ENCODE data around the gene TRIM16.
"Not testable (repeated sequence)": the region's sequence is repeated elsewhere in the genome, so short reads cannot be mapped to it uniquely, and the experiment has no call there.

Gene TRIM16

GRCh38 chr17:15675991-15676390 is 8.1 kb downstream of the TRIM16 start:
- H3K9me2 ChIP-seq (replicated peaks; ENCODE audit: low read depth, low read length); H3K4me3 ChIP-seq (ENCODE audit: low read length, poor library complexity, severe bottlenecking); H3K4me1 ChIP-seq (ENCODE audit: insufficient read depth, low read length, poor library complexity, severe bottlenecking); H3K27me3 ChIP-seq (ENCODE audit: insufficient read depth, low read length, poor library complexity, severe bottlenecking); H3K36me3 ChIP-seq (ENCODE audit: insufficient read depth, low read length); H3K9ac ChIP-seq (ENCODE audit: low read depth, low read length, poor library complexity, severe bottlenecking); H3K79me2 ChIP-seq (ENCODE audit: insufficient read depth, low read length); H3K4me2 ChIP-seq (ENCODE audit: low read depth, low read length, poor library complexity, severe bottlenecking); H2AFZ ChIP-seq (ENCODE audit: low read length); H3K9me3 ChIP-seq (ENCODE audit: insufficient read depth, low read depth, low read length); H4K20me1 ChIP-seq (ENCODE audit: insufficient read depth, low read length, poor library complexity, severe bottlenecking); H3F3A ChIP-seq (ENCODE audit: low read depth): not testable (repeated sequence)

GRCh38 chr17:15674640-15675039 is 9.5 kb downstream of the TRIM16 start:
- H3K9me3 ChIP-seq (ENCODE audit: insufficient read depth, low read depth, low read length); H3K4me1 ChIP-seq (ENCODE audit: insufficient read depth, low read length, poor library complexity, severe bottlenecking); H4K20me1 ChIP-seq (ENCODE audit: insufficient read depth, low read length, poor library complexity, severe bottlenecking); H3K79me2 ChIP-seq (ENCODE audit: insufficient read depth, low read length); H3K4me2 ChIP-seq (ENCODE audit: low read depth, low read length, poor library complexity, severe bottlenecking); H3K9ac ChIP-seq (ENCODE audit: low read depth, low read length, poor library complexity, severe bottlenecking); H3K9me2 ChIP-seq (replicated peaks; ENCODE audit: low read depth, low read length); H3F3A ChIP-seq (ENCODE audit: low read depth); H2AFZ ChIP-seq (ENCODE audit: low read length); H3K27me3 ChIP-seq (ENCODE audit: insufficient read depth, low read length, poor library complexity, severe bottlenecking); H3K4me3 ChIP-seq (ENCODE audit: low read length, poor library complexity, severe bottlenecking); H3K36me3 ChIP-seq (ENCODE audit: insufficient read depth, low read length): not testable (repeated sequence)

GRCh38 chr17:15669526-15669925 is 14.6 kb downstream of the TRIM16 start:
- H3F3A ChIP-seq (ENCODE audit: low read depth); H3K4me1 ChIP-seq (ENCODE audit: insufficient read depth, low read length, poor library complexity, severe bottlenecking); H3K27me3 ChIP-seq (ENCODE audit: insufficient read depth, low read length, poor library complexity, severe bottlenecking); H4K20me1 ChIP-seq (ENCODE audit: insufficient read depth, low read length, poor library complexity, severe bottlenecking); H3K79me2 ChIP-seq (ENCODE audit: insufficient read depth, low read length); H3K4me2 ChIP-seq (ENCODE audit: low read depth, low read length, poor library complexity, severe bottlenecking); H3K4me3 ChIP-seq (ENCODE audit: low read length, poor library complexity, severe bottlenecking); H3K9me2 ChIP-seq (replicated peaks; ENCODE audit: low read depth, low read length); H2AFZ ChIP-seq (ENCODE audit: low read length); H3K36me3 ChIP-seq (ENCODE audit: insufficient read depth, low read length); H3K9ac ChIP-seq (ENCODE audit: low read depth, low read length, poor library complexity, severe bottlenecking); H3K9me3 ChIP-seq (ENCODE audit: insufficient read depth, low read depth, low read length): not testable (repeated sequence)

GRCh38 chr17:15663691-15664090 is 20.4 kb downstream of the TRIM16 start:
- Histone ChIP-seq H3K9me3 (ENCODE audit: insufficient read depth, low read depth, low read length) (no peaks in the 10 kb centered on the region), H3K36me3 (ENCODE audit: insufficient read depth, low read length) (no peaks in the 10 kb centered on the region), H3K4me1 (ENCODE audit: insufficient read depth, low read length, poor library complexity, severe bottlenecking) (no peaks in the 10 kb centered on the region), H3K4me3 (ENCODE audit: low read length, poor library complexity, severe bottlenecking) (no peak overlapping the region), H3K79me2 (ENCODE audit: insufficient read depth, low read length) (no peaks in the 10 kb centered on the region), H3F3A (ENCODE audit: low read depth) (no peaks in the 10 kb centered on the region), H3K4me2 (ENCODE audit: low read depth, low read length, poor library complexity, severe bottlenecking) (no peak overlapping the region), H3K9ac (ENCODE audit: low read depth, low read length, poor library complexity, severe bottlenecking) (no peak overlapping the region), H3K27me3 (ENCODE audit: insufficient read depth, low read length, poor library complexity, severe bottlenecking) (no peaks in the 10 kb centered on the region), H3K9me2 (replicated peaks; ENCODE audit: low read depth, low read length) (no peaks in the 10 kb centered on the region), H2AFZ (ENCODE audit: low read length) (no peak overlapping the region), H4K20me1 (ENCODE audit: insufficient read depth, low read length, poor library complexity, severe bottlenecking) (no peaks in the 10 kb centered on the region)
- no peak for TF ChIP-seq CTCF (conservative IDR thresholded peaks at IDR 0.05; ENCODE audit: low read length)

- Histone ChIP-seq H3K27me3 (ENCODE audit: insufficient read depth, low read length, poor library complexity, severe bottlenecking) (no peaks in the 10 kb centered on the region), H3K9ac (ENCODE audit: low read depth, low read length, poor library complexity, severe bottlenecking) (no peak overlapping the region), H3K36me3 (ENCODE audit: insufficient read depth, low read length) (no peaks in the 10 kb centered on the region), H3F3A (ENCODE audit: low read depth) (no peaks in the 10 kb centered on the region), H3K9me2 (replicated peaks; ENCODE audit: low read depth, low read length) (no peaks in the 10 kb centered on the region), H3K4me1 (ENCODE audit: insufficient read depth, low read length, poor library complexity, severe bottlenecking) (no peaks in the 10 kb centered on the region), H3K4me3 (ENCODE audit: low read length, poor library complexity, severe bottlenecking) (no peak overlapping the region), H2AFZ (ENCODE audit: low read length) (no peak overlapping the region), H4K20me1 (ENCODE audit: insufficient read depth, low read length, poor library complexity, severe bottlenecking) (no peaks in the 10 kb centered on the region), H3K79me2 (ENCODE audit: insufficient read depth, low read length) (no peaks in the 10 kb centered on the region), H3K4me2 (ENCODE audit: low read depth, low read length, poor library complexity, severe bottlenecking) (no peak overlapping the region), H3K9me3 (ENCODE audit: insufficient read depth, low read depth, low read length) (no peaks in the 10 kb centered on the region)
- no peak for TF ChIP-seq EZH2phosphoT487 (IDR thresholded peaks at IDR 0.05; ENCODE audit: borderline replicate concordance)
- no peak for TF ChIP-seq CTCF (conservative IDR thresholded peaks at IDR 0.05; ENCODE audit: low read length)
Observed at GRCh38 chr17:15663176-15663575, 20.9 kb downstream of the TRIM16 start.

Data from Loucy (cell line).